ENCODE data around the gene FLOT2. TPM values are rescaled to one million over a fixed set of nuclear protein-coding genes. Genes with fewer than 3 reads are reported as not detected.

FLOT2 gene
- total RNA-seq, 3 donors from 2014 or later (not counting 1 experiment from before 2014, with no cell fraction given) = 132 to 152 (median 152) TPM

DNA sequence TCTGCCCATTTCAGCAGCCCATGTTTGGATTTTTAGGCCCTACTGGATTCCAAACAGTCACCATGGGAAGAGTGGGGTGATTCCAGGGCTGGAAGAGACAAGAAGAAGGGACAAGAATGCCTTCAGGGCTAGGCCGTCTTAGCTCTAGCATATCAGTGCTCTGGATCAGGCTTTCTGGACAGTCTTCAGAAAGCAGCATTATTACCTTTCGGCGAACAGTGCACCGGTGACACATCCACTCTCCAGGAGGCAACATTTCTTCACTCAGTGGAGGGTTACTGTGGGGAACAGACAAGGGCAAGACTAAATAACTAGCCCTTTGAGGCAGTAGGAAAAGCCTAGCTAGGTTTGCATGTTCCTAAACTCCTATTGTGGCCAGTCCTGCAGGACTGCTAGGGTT is 29.3 kb upstream of the FLOT2 start:
- 93% methylated on average over 4 of the region's 4 CpGs for whole genome bisulfite sequencing (ENCODE audit: insufficient coverage)

DNA sequence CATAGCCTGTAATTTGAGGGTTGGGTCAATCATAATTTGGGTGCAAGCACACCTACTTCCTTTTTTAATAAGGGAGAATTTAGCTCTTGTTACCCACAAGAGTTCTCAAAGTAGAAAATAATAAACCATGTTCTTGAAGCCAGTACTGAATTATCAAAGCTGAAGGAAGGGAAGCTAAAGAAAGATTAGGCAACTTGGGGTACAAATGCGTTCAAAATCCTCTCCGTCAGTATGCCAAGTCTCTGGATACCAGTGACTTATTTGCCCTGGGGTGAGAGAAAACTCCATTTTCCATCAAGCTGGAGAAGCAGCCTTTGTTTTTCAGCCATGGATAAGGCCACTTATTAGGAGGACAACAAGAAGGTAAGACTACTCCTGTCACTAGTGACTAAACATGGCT is 28.8 kb upstream of the FLOT2 start:
- ATAC-seq (peak in 1 of 3 donors; percentile 0), DNase-seq (no peak)
- Mint-ChIP-seq H3K36me3 (peaks cover 8% of the 10 kb centered on the region), H3K27ac (peak overlapping the region; percentile 92 to 100), H3K4me1 (peaks cover 59 to 62% of the 10 kb centered on the region in 2 donors), H3K9me3 (no peaks in the 10 kb centered on the region), H3K27me3 (ENCODE audit: low read depth in 2 of 2) (no peaks in the 10 kb centered on the region), H3K4me3 (peak overlapping the region; percentile 86)
- TF ChIP-seq, protein P1, sequence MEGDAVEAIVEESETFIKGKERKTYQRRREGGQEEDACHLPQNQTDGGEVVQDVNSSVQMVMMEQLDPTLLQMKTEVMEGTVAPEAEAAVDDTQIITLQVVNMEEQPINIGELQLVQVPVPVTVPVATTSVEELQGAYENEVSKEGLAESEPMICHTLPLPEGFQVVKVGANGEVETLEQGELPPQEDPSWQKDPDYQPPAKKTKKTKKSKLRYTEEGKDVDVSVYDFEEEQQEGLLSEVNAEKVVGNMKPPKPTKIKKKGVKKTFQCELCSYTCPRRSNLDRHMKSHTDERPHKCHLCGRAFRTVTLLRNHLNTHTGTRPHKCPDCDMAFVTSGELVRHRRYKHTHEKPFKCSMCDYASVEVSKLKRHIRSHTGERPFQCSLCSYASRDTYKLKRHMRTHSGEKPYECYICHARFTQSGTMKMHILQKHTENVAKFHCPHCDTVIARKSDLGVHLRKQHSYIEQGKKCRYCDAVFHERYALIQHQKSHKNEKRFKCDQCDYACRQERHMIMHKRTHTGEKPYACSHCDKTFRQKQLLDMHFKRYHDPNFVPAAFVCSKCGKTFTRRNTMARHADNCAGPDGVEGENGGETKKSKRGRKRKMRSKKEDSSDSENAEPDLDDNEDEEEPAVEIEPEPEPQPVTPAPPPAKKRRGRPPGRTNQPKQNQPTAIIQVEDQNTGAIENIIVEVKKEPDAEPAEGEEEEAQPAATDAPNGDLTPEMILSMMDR (IDR thresholded peaks at IDR 0.05) = no peak
- intact Hi-C loops (cut with micrococcal nuclease) = loop anchor here (1.0 to 5.0 kb wide), 4 partner anchors 23 to 184 kb away; partner anchors contain the start of genes DHRS13 and TRAF4
- no peak overlapping the region for H3K4me3 ChIP-seq (ENCODE audit: low read length)
- H3K36me3 ChIP-seq (ENCODE audit: control insufficient read depth, insufficient read depth, low read length) = peaks cover 31% of the 10 kb centered on the region
- H3K4me1 ChIP-seq (ENCODE audit: control insufficient read depth, insufficient read depth, low read length) = peaks cover 42% of the 10 kb centered on the region
- 21% methylated on average over 2 of the region's 2 CpGs for WGBS (ENCODE audit: insufficient coverage)
- H3K27ac ChIP-seq (ENCODE audit: low read length) = peak overlapping the region; percentile 94
- H3K27me3 ChIP-seq (ENCODE audit: control insufficient read depth, insufficient read depth, low read length) = no peaks in the 10 kb centered on the region
- no peaks in the 10 kb centered on the region for H3K9me3 ChIP-seq (ENCODE audit: control insufficient read depth, insufficient read depth, low read length)

More for the DNA sequence above, 29.3 kb upstream of the FLOT2 start:
- peaks cover 42% of the 10 kb centered on the region for H3K4me1 ChIP-seq (ENCODE audit: control insufficient read depth, insufficient read depth, low read length)
- peaks cover 27% of the 10 kb centered on the region for H3K36me3 ChIP-seq (ENCODE audit: control insufficient read depth, insufficient read depth, low read length)
- H3K27ac Mint-ChIP-seq = peak overlapping the region; percentile 92 to 100
- TF ChIP-seq, protein P1 (IDR thresholded peaks at IDR 0.05) = no peak
- no peaks in the 10 kb centered on the region for H3K27me3 Mint-ChIP-seq (ENCODE audit: low read depth in 2 of 2)
- H3K4me3 Mint-ChIP-seq = peak overlapping the region; percentile 17
- no peak for DNase-seq
- peaks cover 8% of the 10 kb centered on the region for H3K36me3 Mint-ChIP-seq
- no peaks in the 10 kb centered on the region for H3K27me3 ChIP-seq (ENCODE audit: control insufficient read depth, insufficient read depth, low read length)
- intact Hi-C loops (cut with micrococcal nuclease) = loop anchor here (1.0 to 5.0 kb wide), 4 partner anchors 23 to 184 kb away; partner anchors contain the start of genes DHRS13 and TRAF4
- no peak overlapping the region for H3K4me3 ChIP-seq (ENCODE audit: low read length)
- H3K9me3 ChIP-seq (ENCODE audit: control insufficient read depth, insufficient read depth, low read length) = no peaks in the 10 kb centered on the region
- peak overlapping the region; percentile 94 for H3K27ac ChIP-seq (ENCODE audit: low read length)
- H3K9me3 Mint-ChIP-seq = no peaks in the 10 kb centered on the region
- no peak for ATAC-seq
- H3K4me1 Mint-ChIP-seq = peaks cover 58 to 59% of the 10 kb centered on the region in 2 donors

DNA sequence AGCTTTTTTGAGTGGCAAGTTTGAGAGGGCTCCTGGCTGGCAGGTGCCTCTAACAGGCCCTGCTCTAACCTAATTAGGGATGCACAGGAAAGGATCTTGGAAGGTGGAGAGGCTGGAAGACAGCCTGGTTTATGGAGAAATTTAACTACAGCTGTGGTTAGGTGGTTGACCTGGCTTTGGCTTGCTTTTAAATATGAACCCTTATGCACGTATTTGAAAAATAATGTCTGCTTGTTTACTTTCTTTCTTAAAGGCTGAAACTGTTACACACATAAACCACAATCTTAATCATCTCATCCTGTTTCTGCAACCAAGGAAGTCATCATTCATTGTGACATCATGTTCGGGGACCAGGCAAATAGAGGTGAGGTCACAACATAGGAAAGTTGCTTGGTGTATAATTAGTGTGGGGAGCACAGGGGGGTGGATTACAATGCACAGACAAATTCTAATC is 28.4 kb upstream of the FLOT2 start:
- Mint-ChIP-seq H3K27me3 (ENCODE audit: low read depth in 2 of 2) (no peaks in the 10 kb centered on the region), H3K4me3 (peak overlapping the region; percentile 86), H3K27ac (peak overlapping the region; percentile 92 to 100), H3K9me3 (no peaks in the 10 kb centered on the region), H3K36me3 (peaks cover 8% of the 10 kb centered on the region), H3K4me1 (peaks cover 59 to 64% of the 10 kb centered on the region in 2 donors)
- TF ChIP-seq, protein P1 (IDR thresholded peaks at IDR 0.05) = no peak
- H3K9me3 ChIP-seq (ENCODE audit: control insufficient read depth, insufficient read depth, low read length) = no peaks in the 10 kb centered on the region
- peaks cover 42% of the 10 kb centered on the region for H3K4me1 ChIP-seq (ENCODE audit: control insufficient read depth, insufficient read depth, low read length)
- peak overlapping the region; percentile 94 for H3K27ac ChIP-seq (ENCODE audit: low read length)
- intact Hi-C loops (cut with micrococcal nuclease) = loop anchor here (1.0 to 5.0 kb wide), 4 partner anchors 23 to 184 kb away; partner anchors contain the start of genes DHRS13 and TRAF4
- H3K4me3 ChIP-seq (ENCODE audit: low read length) = peak overlapping the region; percentile 14
- ATAC-seq = peak; percentile 86 to 95 (median 93)
- H3K36me3 ChIP-seq (ENCODE audit: control insufficient read depth, insufficient read depth, low read length) = peaks cover 36% of the 10 kb centered on the region
- DNase-seq = peak; percentile 35 to 93
- 0% methylated on average over 2 of the region's 2 CpGs for WGBS (ENCODE audit: insufficient coverage)
- no peaks in the 10 kb centered on the region for H3K27me3 ChIP-seq (ENCODE audit: control insufficient read depth, insufficient read depth, low read length)

DNA sequence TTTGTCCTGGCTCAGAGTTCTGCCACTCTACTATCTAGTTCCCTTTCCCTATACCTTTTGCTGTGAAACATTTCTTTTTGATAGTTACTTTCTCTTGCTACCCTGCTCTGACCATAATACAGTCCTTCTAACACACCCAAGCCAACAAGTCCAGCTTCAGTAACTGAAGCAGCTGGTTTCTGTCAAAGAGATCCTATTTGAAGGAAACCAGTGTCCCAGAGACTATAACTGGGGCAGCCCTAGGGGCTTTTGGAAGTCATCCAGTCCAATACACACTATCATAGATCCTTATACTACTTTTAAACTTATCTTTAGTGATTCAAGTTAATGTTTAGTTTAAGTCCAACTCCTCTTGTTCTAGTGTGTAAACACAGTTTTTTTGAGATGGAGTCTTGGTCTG is 22.7 kb upstream of the FLOT2 start:
- Histone ChIP-seq H3K27me3 (ENCODE audit: control insufficient read depth, insufficient read depth, low read length) (no peaks in the 10 kb centered on the region), H3K36me3 (ENCODE audit: control insufficient read depth, insufficient read depth, low read length) (peaks cover 88% of the 10 kb centered on the region), H3K4me1 (ENCODE audit: control insufficient read depth, insufficient read depth, low read length) (peaks cover 16% of the 10 kb centered on the region), H3K4me3 (ENCODE audit: low read length) (no peak overlapping the region), H3K9me3 (ENCODE audit: control insufficient read depth, insufficient read depth, low read length) (no peaks in the 10 kb centered on the region), H3K27ac (ENCODE audit: low read length) (no peak overlapping the region)
- intact Hi-C loops (cut with micrococcal nuclease) = no loop called here
- ATAC-seq (no peak), DNase-seq (no peak)
- H3K9me3 Mint-ChIP-seq = no peaks in the 10 kb centered on the region
- H3K4me3 Mint-ChIP-seq = no peak overlapping the region
- TF ChIP-seq, protein P1 (IDR thresholded peaks at IDR 0.05) = no peak
- H3K27ac Mint-ChIP-seq = peak overlapping the region; percentile 8 to 56
- no peaks in the 10 kb centered on the region for H3K27me3 Mint-ChIP-seq (ENCODE audit: low read depth in 2 of 2)
- H3K36me3 Mint-ChIP-seq = peaks cover 22% of the 10 kb centered on the region
- H3K4me1 Mint-ChIP-seq = peaks cover 22 to 28% of the 10 kb centered on the region in 2 donors
